H9 (cell line): Measurements from ENCODE around the gene EFNB2. TPM values are rescaled to one million over a fixed set of nuclear protein-coding genes. Genes with fewer than 3 reads are reported as not detected.

Experiments used
- DNase-seq: peaks from one replicate; pipeline ENCODE4 v3.0.0-alpha.2; 2017
- H2AFZ ChIP-seq: one replicate; pipeline ENCODE4 v1.6.1; 2013; ENCODE audit warnings: mild to moderate bottlenecking, low read length, control low read depth, moderate library complexity
- H2AK5ac ChIP-seq: 2 replicates; pipeline ENCODE4 v1.6.1; 2013; ENCODE audit warnings: low read length, control low read depth, mixed read lengths; ENCODE audit not compliant: insufficient read length
- H2BK120ac ChIP-seq: one replicate; pipeline ENCODE4 v1.6.1; 2013; ENCODE audit warnings: low read depth, mild to moderate bottlenecking, low read length, control low read depth, inconsistent platforms; ENCODE audit not compliant: poor library complexity, severe bottlenecking
- H2BK12ac ChIP-seq: 2 replicates; pipeline ENCODE4 v1.6.1; 2013; ENCODE audit warnings: low read length, control low read depth, mixed read lengths, low read depth; ENCODE audit not compliant: insufficient read length
- H2BK15ac ChIP-seq: 2 replicates; pipeline ENCODE4 v1.6.1; 2013; ENCODE audit warnings: low read depth, low read length, control low read depth
- H2BK20ac ChIP-seq: one replicate; pipeline ENCODE4 v1.6.1; 2013; ENCODE audit warnings: low read depth, mild to moderate bottlenecking, low read length, control low read depth, inconsistent platforms; ENCODE audit not compliant: poor library complexity, severe bottlenecking
- H2BK5ac ChIP-seq: 2 replicates; pipeline ENCODE4 v1.6.1; 2013; ENCODE audit warnings: low read length, control low read depth, mixed read lengths; ENCODE audit not compliant: insufficient read length
- H3K14ac ChIP-seq: 2 replicates; pipeline ENCODE4 v1.6.1; 2013; ENCODE audit warnings: low read length, control low read depth; ENCODE audit not compliant: insufficient read depth
- H3K18ac ChIP-seq: 2 replicates; pipeline ENCODE4 v1.6.1; 2013; ENCODE audit warnings: low read depth, mild to moderate bottlenecking, mixed read lengths, low read length, control low read depth; ENCODE audit not compliant: insufficient read length
- H3K23ac ChIP-seq: 2 replicates; pipeline ENCODE4 v1.6.1; 2013; ENCODE audit warnings: low read length, control low read depth, mixed read lengths, low read depth; ENCODE audit not compliant: insufficient read length
- H3K23me2 ChIP-seq: 2 replicates; pipeline ENCODE4 v1.6.1; 2013; ENCODE audit warnings: low read depth, mild to moderate bottlenecking, mixed read lengths, low read length, control low read depth; ENCODE audit not compliant: insufficient read length, poor library complexity, severe bottlenecking
- H3K27ac ChIP-seq: 2 replicates; pipeline ENCODE4 v1.5.1; 2013; ENCODE audit warnings: low read length, control low read depth, mixed read lengths, low read depth; ENCODE audit not compliant: insufficient read length
- H3K27me3 ChIP-seq: 2 replicates; pipeline ENCODE4 v1.6.1; 2013; ENCODE audit warnings: low read length, control low read depth, inconsistent platforms; ENCODE audit not compliant: insufficient read depth
- H3K4ac ChIP-seq: 2 replicates; pipeline ENCODE4 v1.6.1; 2013; ENCODE audit warnings: low read depth, mild to moderate bottlenecking, control low read depth, inconsistent platforms, low read length, moderate library complexity
- H3K4me1 ChIP-seq: 2 replicates; pipeline ENCODE4 v1.6.1; 2013; ENCODE audit warnings: low read length, control low read depth, inconsistent platforms; ENCODE audit not compliant: insufficient read depth
- H3K4me2 ChIP-seq: 2 replicates; pipeline ENCODE4 v1.6.1; 2013; ENCODE audit warnings: low read length, control low read depth, mixed read lengths; ENCODE audit not compliant: insufficient read length, insufficient read depth
- H3K56ac ChIP-seq: 2 replicates; pipeline ENCODE4 v1.6.1; 2013; ENCODE audit warnings: low read depth, mild to moderate bottlenecking, mixed read lengths, low read length, control low read depth; ENCODE audit not compliant: insufficient read length
- H3K79me1 ChIP-seq: 2 replicates; pipeline ENCODE4 v1.6.1; 2013; ENCODE audit warnings: low read depth, mild to moderate bottlenecking, moderate library complexity, low read length, control low read depth, inconsistent platforms; ENCODE audit not compliant: insufficient read depth, poor library complexity, severe bottlenecking
- H3K79me2 ChIP-seq: 2 replicates; pipeline ENCODE4 v1.6.1; 2013; ENCODE audit warnings: low read length, control low read depth, inconsistent platforms; ENCODE audit not compliant: insufficient read depth
- H3K9ac ChIP-seq: 2 replicates; pipeline ENCODE4 v1.6.1; 2013; ENCODE audit warnings: low read length, control low read depth, mixed read lengths; ENCODE audit not compliant: insufficient read length; ENCODE audit errors: extremely low read depth
- H3K9me3 ChIP-seq: one replicate; pipeline ENCODE4 v1.6.1; 2013; ENCODE audit warnings: low read depth, low read length, inconsistent platforms; ENCODE audit not compliant: control insufficient read depth
- H3T11ph ChIP-seq: one replicate; pipeline ENCODE4 v1.6.1; 2013; ENCODE audit warnings: mild to moderate bottlenecking, low read length, control low read depth, inconsistent platforms
- H4K20me1 ChIP-seq: one replicate; pipeline ENCODE4 v1.6.1; 2013; ENCODE audit not compliant: control insufficient read depth, insufficient read length, insufficient read depth
- H4K5ac ChIP-seq: 2 replicates; pipeline ENCODE4 v1.6.1; 2013; ENCODE audit warnings: low read depth, mild to moderate bottlenecking, mixed read lengths, low read length, control low read depth; ENCODE audit not compliant: insufficient read length
- H4K8ac ChIP-seq: replicated peaks from 2 replicates; pipeline ENCODE4 v1.6.1; 2013; ENCODE audit warnings: low read length, control low read depth, mixed read lengths, low read depth; ENCODE audit not compliant: insufficient read length
- H4K91ac ChIP-seq: 2 replicates; pipeline ENCODE4 v1.6.1; 2013; ENCODE audit warnings: low read depth, mild to moderate bottlenecking, moderate library complexity, mixed read lengths, low read length, control low read depth; ENCODE audit not compliant: insufficient read length
- H3K27ac Mint-ChIP-seq, 3 experiments: 2 replicates in 2 of 3; 3 replicates in 1 of 3; pipeline ENCODE4 v1.8.0; 2020 to 2021; ENCODE audit warnings: mixed read lengths in 3 of 3, mild to moderate bottlenecking in 1 of 3, moderate library complexity in 1 of 3
- H3K27me3 Mint-ChIP-seq: 2 replicates; pipeline ENCODE4 v1.8.0; 2021; ENCODE audit warnings: low read depth, mild to moderate bottlenecking, moderate library complexity, mixed read lengths
- H3K36me3 Mint-ChIP-seq, 3 experiments: 2 replicates in 2 of 3; 3 replicates in 1 of 3; pipeline ENCODE4 v1.8.0; 2020 to 2021; ENCODE audit warnings: low read depth in 3 of 3, mixed read lengths in 3 of 3; ENCODE audit not compliant: insufficient read depth in 1 of 3
- H3K4me1 Mint-ChIP-seq, 2 experiments: 2 replicates each; pipeline ENCODE4 v1.8.0; 2020; ENCODE audit warnings: mixed read lengths in 2 of 2
- H3K4me3 Mint-ChIP-seq, 2 experiments: 2 replicates in 1 of 2; 3 replicates in 1 of 2; pipeline ENCODE4 v1.8.0; 2020 to 2021; ENCODE audit warnings: mild to moderate bottlenecking in 2 of 2, mixed read lengths in 2 of 2, moderate library complexity in 1 of 2
- H3K9me3 Mint-ChIP-seq, 2 experiments: 2 replicates in 1 of 2; 3 replicates in 1 of 2; pipeline ENCODE4 v1.8.0; 2020; ENCODE audit warnings: mild to moderate bottlenecking in 2 of 2, mixed read lengths in 2 of 2, moderate library complexity in 1 of 2
- WGBS: extraction: QIAGEN DNeasy Blood & Tissue Kit; methylation state at CpG from one replicate; pipeline ENCODE4 v1.1.7; 2013; ENCODE audit warnings: missing lambda C conversion rate, low lambda C conversion rate, mixed read lengths; ENCODE audit not compliant: insufficient read length; ENCODE audit errors: extremely low coverage; 5-methylcytosine and 5-hydroxymethylcytosine counted together
- total RNA-seq: library from RNA; stranded (reverse); gene quantifications from 2 replicates; pipeline ENCODE4 v1.2.1, GENCODE V29; 2021
- TF ChIP-seq, protein P1 (sequence below): fragments of 200-600 bp; sonication (generic); conservative IDR thresholded peaks from 3 replicates; pipeline ENCODE4 v1.8.0; 2021; ENCODE audit warnings: antibody characterized with exemption, mild to moderate bottlenecking

The EFNB2 gene
- total RNA-seq, 1 experiment from 2014 or later = 12.7 TPM

DNA sequence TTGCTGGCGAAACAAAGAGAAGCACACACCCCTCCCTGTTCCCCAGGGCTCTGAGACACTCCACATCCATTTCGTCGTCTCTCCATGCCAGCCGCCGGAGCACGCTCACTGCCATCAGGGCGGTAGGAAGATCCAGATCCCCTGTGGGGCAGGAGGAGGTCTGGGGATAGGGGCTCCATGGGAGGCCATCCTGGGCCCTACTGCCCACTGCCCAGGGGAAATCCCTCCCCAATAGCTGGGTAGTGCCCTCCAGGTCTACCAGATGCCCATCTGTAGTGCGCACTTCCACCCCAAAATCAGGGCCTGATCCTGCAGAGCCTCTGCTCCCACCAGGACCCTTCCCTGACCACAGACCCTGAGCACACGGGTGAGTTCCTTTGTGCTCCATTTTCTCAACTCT lies 80.3 kb downstream of the EFNB2 start:
- Histone ChIP-seq H3K9me3 (no peaks in the 10 kb centered on the region), H3K4me1 (no peaks in the 10 kb centered on the region), H3K4me2 (no peak overlapping the region), H3K9ac (no peak overlapping the region), H3K27ac (no peak overlapping the region), H2BK120ac (no peak overlapping the region), H4K20me1 (no peaks in the 10 kb centered on the region), H3K79me2 (no peaks in the 10 kb centered on the region), H3K23me2 (no peaks in the 10 kb centered on the region), H3T11ph (no peak overlapping the region), H2AFZ (no peak overlapping the region), H4K5ac (no peak overlapping the region), H3K27me3 (no peaks in the 10 kb centered on the region), H2BK5ac (no peak overlapping the region), H2BK12ac (no peak overlapping the region), H3K23ac (no peak overlapping the region), H2AK5ac (no peak overlapping the region), H4K8ac (no peak overlapping the region), H2BK15ac (no peak overlapping the region), H3K79me1 (no peaks in the 10 kb centered on the region), H3K56ac (no peak overlapping the region), H3K4ac (no peak overlapping the region), H3K14ac (no peak overlapping the region; the same call in 1 of the 2 replicates), H4K91ac (no peak overlapping the region), H3K18ac (no peak overlapping the region), H2BK20ac (no peak overlapping the region)
- Mint-ChIP-seq H3K36me3 (no peaks in the 10 kb centered on the region), H3K27me3 (no peaks in the 10 kb centered on the region), H3K27ac (no peak overlapping the region), H3K4me3 (no peak overlapping the region), H3K9me3 (no peaks in the 10 kb centered on the region), H3K4me1 (peaks cover 3 to 5% of the 10 kb centered on the region in 2 experiments)
- TF ChIP-seq, protein P1, sequence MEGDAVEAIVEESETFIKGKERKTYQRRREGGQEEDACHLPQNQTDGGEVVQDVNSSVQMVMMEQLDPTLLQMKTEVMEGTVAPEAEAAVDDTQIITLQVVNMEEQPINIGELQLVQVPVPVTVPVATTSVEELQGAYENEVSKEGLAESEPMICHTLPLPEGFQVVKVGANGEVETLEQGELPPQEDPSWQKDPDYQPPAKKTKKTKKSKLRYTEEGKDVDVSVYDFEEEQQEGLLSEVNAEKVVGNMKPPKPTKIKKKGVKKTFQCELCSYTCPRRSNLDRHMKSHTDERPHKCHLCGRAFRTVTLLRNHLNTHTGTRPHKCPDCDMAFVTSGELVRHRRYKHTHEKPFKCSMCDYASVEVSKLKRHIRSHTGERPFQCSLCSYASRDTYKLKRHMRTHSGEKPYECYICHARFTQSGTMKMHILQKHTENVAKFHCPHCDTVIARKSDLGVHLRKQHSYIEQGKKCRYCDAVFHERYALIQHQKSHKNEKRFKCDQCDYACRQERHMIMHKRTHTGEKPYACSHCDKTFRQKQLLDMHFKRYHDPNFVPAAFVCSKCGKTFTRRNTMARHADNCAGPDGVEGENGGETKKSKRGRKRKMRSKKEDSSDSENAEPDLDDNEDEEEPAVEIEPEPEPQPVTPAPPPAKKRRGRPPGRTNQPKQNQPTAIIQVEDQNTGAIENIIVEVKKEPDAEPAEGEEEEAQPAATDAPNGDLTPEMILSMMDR = no peak
- no peak for DNase-seq
- WGBS = no CpG with 5 or more reads among the region's 9 CpGs
